Frontal cortex (tissue), 4 donors: ENCODE measurements around the gene AHCY. TPM values are rescaled to one million over a fixed set of nuclear protein-coding genes. Genes with fewer than 3 reads are reported as not detected.

Experiments
- DNase-seq, 2 donors: peaks; one replicate each; pipeline ENCODE4 v3.0.0; 2012; ENCODE audit warnings: low spot score in 2 of 2
- FAIRE-seq: peaks from 2 replicates; lab custom pipeline; 2012; peaks lifted over from hg19 to GRCh38; lab: Jason Lieb, UNC
- small RNA-seq: library from RNA; depleted of rRNA; stranded (forward); fragments of <200 nt; gene quantifications from one replicate; pipeline ENCODE3, GENCODE V24; 2014
- total RNA-seq: library from RNA; depleted of rRNA; stranded (reverse); fragments of >200 nt; gene quantifications from one replicate; pipeline ENCODE4 v1.2.3, GENCODE V29; 2014
- donor health status: control.
- donor health status: control.
- donor health status: control.

Gene AHCY
- total RNA-seq, 1 donor from 2014 or later = 50.5 TPM

- DNase-seq (no peak), FAIRE-seq (no peak)
These were observed 69.5 kb downstream of the AHCY start for GRCh38 chr20:34233687-34234086.

GRCh38 chr20:34232494-34233087 lies 70.6 kb downstream of the AHCY start:
- DNase-seq = no peak
- no peak for FAIRE-seq

- FAIRE-seq = no peak
These were observed 71.5 kb downstream of the AHCY start for GRCh38 chr20:34231634-34232033.

More at GRCh38 chr20:34231634-34232033, 71.5 kb downstream of the AHCY start:
- no peak for DNase-seq

Small RNA genes within 50 kb of the gene (small RNA-seq; reads per million reads assigned to genes)
- gene AL356299.1 = not detected

Other genes starting within 250 kb of the AHCY start
- 48.9 TPM for gene EIF2S2, start 191.1 kb downstream of the AHCY start, total RNA-seq
- not detected for gene ASIP, start 61.9 kb downstream of the AHCY start, total RNA-seq
- 102 TPM for gene ITCH, start 59.9 kb upstream of the AHCY start, total RNA-seq
- gene DYNLRB1, start 213.1 kb upstream of the AHCY start, total RNA-seq = 50.1 TPM